Measurements from ENCODE around the gene TTN.
A peak's percentile ranks its signal among the peaks of the same experiment; 100 is the strongest.

The TTN gene

DNA sequence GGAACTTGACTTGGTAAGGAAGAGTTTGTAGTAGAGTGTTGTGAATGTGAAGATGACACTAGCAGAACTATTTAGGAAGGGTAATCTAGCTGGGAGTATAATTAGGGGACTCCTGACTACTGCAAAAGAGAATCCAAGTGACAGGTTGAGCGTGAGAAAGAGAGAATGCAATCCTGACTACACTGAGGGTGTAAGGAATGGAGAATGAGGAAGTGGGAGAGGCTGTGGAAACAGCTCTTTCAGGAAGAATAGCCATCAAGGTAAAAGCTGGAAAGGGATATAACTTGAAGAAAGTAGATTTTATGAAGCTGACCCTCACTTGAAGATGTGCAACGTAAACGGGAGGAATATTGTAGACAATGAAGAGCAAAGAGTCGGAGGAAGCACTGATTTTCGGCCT lies 41.1 kb upstream of the TTN start:
- TF ChIP-seq ZFP30 (CRISPR knock-in tag; IDR thresholded peaks at IDR 0.05) (no peak), ZNF70 (CRISPR knock-in tag; IDR thresholded peaks at IDR 0.05) (no peak), ARNTL (CRISPR knock-in tag; IDR thresholded peaks at IDR 0.05; ENCODE audit: borderline replicate concordance, low read depth) (no peak), TOX (CRISPR knock-in tag; IDR thresholded peaks at IDR 0.05; ENCODE audit: borderline replicate concordance) (no peak), ESRRG (CRISPR knock-in tag; IDR thresholded peaks at IDR 0.05) (no peak)
- TF ChIP-seq, protein P1, sequence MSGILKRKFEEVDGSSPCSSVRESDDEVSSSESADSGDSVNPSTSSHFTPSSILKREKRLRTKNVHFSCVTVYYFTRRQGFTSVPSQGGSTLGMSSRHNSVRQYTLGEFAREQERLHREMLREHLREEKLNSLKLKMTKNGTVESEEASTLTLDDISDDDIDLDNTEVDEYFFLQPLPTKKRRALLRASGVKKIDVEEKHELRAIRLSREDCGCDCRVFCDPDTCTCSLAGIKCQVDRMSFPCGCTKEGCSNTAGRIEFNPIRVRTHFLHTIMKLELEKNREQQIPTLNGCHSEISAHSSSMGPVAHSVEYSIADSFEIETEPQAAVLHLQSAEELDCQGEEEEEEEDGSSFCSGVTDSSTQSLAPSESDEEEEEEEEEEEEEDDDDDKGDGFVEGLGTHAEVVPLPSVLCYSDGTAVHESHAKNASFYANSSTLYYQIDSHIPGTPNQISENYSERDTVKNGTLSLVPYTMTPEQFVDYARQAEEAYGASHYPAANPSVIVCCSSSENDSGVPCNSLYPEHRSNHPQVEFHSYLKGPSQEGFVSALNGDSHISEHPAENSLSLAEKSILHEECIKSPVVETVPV (CRISPR knock-in tag; IDR thresholded peaks at IDR 0.05) = no peak
- TF ChIP-seq, protein P2, sequence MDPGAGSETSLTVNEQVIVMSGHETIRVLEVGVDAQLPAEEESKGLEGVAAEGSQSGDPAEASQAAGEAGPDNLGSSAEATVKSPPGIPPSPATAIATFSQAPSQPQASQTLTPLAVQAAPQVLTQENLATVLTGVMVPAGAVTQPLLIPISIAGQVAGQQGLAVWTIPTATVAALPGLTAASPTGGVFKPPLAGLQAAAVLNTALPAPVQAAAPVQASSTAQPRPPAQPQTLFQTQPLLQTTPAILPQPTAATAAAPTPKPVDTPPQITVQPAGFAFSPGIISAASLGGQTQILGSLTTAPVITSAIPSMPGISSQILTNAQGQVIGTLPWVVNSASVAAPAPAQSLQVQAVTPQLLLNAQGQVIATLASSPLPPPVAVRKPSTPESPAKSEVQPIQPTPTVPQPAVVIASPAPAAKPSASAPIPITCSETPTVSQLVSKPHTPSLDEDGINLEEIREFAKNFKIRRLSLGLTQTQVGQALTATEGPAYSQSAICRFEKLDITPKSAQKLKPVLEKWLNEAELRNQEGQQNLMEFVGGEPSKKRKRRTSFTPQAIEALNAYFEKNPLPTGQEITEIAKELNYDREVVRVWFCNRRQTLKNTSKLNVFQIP (CRISPR knock-in tag; IDR thresholded peaks at IDR 0.05; ENCODE audit: borderline replicate concordance, low read depth) = no peak
- TF ChIP-seq, protein P3, sequence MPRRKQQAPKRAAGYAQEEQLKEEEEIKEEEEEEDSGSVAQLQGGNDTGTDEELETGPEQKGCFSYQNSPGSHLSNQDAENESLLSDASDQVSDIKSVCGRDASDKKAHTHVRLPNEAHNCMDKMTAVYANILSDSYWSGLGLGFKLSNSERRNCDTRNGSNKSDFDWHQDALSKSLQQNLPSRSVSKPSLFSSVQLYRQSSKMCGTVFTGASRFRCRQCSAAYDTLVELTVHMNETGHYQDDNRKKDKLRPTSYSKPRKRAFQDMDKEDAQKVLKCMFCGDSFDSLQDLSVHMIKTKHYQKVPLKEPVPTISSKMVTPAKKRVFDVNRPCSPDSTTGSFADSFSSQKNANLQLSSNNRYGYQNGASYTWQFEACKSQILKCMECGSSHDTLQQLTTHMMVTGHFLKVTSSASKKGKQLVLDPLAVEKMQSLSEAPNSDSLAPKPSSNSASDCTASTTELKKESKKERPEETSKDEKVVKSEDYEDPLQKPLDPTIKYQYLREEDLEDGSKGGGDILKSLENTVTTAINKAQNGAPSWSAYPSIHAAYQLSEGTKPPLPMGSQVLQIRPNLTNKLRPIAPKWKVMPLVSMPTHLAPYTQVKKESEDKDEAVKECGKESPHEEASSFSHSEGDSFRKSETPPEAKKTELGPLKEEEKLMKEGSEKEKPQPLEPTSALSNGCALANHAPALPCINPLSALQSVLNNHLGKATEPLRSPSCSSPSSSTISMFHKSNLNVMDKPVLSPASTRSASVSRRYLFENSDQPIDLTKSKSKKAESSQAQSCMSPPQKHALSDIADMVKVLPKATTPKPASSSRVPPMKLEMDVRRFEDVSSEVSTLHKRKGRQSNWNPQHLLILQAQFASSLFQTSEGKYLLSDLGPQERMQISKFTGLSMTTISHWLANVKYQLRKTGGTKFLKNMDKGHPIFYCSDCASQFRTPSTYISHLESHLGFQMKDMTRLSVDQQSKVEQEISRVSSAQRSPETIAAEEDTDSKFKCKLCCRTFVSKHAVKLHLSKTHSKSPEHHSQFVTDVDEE (CRISPR knock-in tag; IDR thresholded peaks at IDR 0.05) = no peak
- TF ChIP-seq, protein P4, sequence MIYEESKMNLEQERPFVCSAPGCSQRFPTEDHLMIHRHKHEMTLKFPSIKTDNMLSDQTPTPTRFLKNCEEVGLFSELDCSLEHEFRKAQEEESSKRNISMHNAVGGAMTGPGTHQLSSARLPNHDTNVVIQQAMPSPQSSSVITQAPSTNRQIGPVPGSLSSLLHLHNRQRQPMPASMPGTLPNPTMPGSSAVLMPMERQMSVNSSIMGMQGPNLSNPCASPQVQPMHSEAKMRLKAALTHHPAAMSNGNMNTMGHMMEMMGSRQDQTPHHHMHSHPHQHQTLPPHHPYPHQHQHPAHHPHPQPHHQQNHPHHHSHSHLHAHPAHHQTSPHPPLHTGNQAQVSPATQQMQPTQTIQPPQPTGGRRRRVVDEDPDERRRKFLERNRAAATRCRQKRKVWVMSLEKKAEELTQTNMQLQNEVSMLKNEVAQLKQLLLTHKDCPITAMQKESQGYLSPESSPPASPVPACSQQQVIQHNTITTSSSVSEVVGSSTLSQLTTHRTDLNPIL (CRISPR knock-in tag; IDR thresholded peaks at IDR 0.05; ENCODE audit: low read depth) = no peak
- ATAC-seq = no peak

DNA sequence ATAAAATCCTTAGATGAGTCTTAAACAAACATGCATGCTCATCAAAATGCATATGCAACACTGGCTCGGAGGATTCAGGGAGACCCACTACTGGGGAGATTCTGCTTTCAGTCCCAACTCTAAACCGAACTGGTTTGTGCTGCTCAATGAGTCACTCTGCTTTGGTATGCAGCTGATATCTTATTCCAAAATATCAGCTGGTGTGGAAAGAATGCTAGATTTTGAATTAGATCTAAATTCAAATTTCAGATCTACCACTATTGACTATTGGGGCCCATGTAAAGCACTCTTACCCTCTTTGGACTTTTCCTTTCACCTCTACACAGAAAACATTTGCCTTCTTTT lies 39.2 kb upstream of the TTN start:
- TF ChIP-seq, protein P3 (CRISPR knock-in tag; IDR thresholded peaks at IDR 0.05) = no peak
- TF ChIP-seq TCF4 (CRISPR knock-in tag; IDR thresholded peaks at IDR 0.05; ENCODE audit: borderline replicate concordance) = no peak
- TF ChIP-seq ZC3H10 (CRISPR knock-in tag; IDR thresholded peaks at IDR 0.05) = no peak
- no peak for TF ChIP-seq ZNF8 (CRISPR knock-in tag; IDR thresholded peaks at IDR 0.05)
- no peak for TF ChIP-seq TOX (CRISPR knock-in tag; IDR thresholded peaks at IDR 0.05; ENCODE audit: borderline replicate concordance)
- TF ChIP-seq, protein P2 (CRISPR knock-in tag; IDR thresholded peaks at IDR 0.05; ENCODE audit: borderline replicate concordance, low read depth) = no peak
- TF ChIP-seq ZNF565 (CRISPR knock-in tag; conservative IDR thresholded peaks at IDR 0.05; ENCODE audit: low read depth) = no peak
- TF ChIP-seq ZFP3 (CRISPR knock-in tag; IDR thresholded peaks at IDR 0.05) = no peak
- no peak for TF ChIP-seq RARB (CRISPR knock-in tag; IDR thresholded peaks at IDR 0.05)
- TF ChIP-seq GLIS3 (CRISPR knock-in tag; IDR thresholded peaks at IDR 0.05) = no peak
- TF ChIP-seq, protein P5, sequence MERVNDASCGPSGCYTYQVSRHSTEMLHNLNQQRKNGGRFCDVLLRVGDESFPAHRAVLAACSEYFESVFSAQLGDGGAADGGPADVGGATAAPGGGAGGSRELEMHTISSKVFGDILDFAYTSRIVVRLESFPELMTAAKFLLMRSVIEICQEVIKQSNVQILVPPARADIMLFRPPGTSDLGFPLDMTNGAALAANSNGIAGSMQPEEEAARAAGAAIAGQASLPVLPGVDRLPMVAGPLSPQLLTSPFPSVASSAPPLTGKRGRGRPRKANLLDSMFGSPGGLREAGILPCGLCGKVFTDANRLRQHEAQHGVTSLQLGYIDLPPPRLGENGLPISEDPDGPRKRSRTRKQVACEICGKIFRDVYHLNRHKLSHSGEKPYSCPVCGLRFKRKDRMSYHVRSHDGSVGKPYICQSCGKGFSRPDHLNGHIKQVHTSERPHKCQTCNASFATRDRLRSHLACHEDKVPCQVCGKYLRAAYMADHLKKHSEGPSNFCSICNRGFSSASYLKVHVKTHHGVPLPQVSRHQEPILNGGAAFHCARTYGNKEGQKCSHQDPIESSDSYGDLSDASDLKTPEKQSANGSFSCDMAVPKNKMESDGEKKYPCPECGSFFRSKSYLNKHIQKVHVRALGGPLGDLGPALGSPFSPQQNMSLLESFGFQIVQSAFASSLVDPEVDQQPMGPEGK (CRISPR knock-in tag; IDR thresholded peaks at IDR 0.05; ENCODE audit: borderline replicate concordance) = no peak
- no peak for TF ChIP-seq ISL1 (CRISPR knock-in tag; IDR thresholded peaks at IDR 0.05)
- TF ChIP-seq, protein P1 (CRISPR knock-in tag; IDR thresholded peaks at IDR 0.05) = no peak
- TF ChIP-seq ZNF70 (CRISPR knock-in tag; IDR thresholded peaks at IDR 0.05) = no peak
- TF ChIP-seq ARNTL (CRISPR knock-in tag; IDR thresholded peaks at IDR 0.05; ENCODE audit: borderline replicate concordance, low read depth) = no peak
- TF ChIP-seq ESRRG (CRISPR knock-in tag; IDR thresholded peaks at IDR 0.05) = no peak
- TF ChIP-seq, protein P4 (CRISPR knock-in tag; IDR thresholded peaks at IDR 0.05; ENCODE audit: low read depth) = no peak
- no peak for TF ChIP-seq SNAI2 (CRISPR knock-in tag; IDR thresholded peaks at IDR 0.05)
- ATAC-seq = peak; percentile 58

Data from SK-N-SH treated with all-trans-retinoic acid at 6 μM for 48 hours (cell line).